ENCODE measurements around the gene CLDN6. TPM values are rescaled to one million over a fixed set of nuclear protein-coding genes. Genes with fewer than 3 reads are reported as not detected.

The CLDN6 gene
- total RNA-seq = not detected in 2 replicates

GRCh38 chr16:3017794-3018506, at the start of gene CLDN6:
CLDN6 (minus strand) TSS chr16:3018183; CDS start chr16:3016021, 2,162 bp downstream.

DNA sequence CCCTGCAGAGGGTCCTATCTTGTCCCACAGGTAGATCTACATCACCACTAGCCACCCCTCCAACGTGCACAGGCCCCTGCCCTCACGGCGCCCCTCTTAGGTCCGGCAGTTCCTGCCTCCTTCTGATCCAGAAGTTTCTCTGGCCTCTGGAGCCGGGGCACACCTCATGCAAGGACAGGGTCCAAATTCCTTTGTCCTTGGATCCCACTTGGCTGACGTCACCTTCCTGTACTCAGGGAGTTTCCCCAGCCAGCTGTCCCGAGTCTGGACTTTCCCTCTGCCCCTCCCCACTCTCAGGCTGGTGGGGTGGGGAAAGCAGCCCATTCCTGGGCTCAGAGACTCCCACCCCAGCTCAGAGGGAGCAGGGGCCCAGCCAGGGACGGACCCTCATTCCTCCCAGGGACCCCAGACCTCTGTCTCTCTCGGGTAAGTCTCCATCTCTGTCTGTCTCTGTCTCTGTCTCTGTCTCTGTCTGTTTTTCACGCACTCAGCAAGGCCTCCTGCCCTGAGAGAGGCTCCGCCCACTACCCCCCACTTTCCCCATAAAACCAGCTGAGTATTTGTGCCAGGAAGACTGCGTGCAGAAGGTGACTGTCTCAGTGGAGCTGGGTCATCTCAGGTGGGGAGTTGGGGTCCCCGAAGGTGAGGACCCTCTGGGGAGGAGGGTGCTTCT, 47.2 kb upstream of the CLDN6 start, which contains the start of gene IL32:
Gene IL32, plus strand, starts transcription at position 572 of the 673 bp plus-strand sequence. CDS start 172 bp downstream, outside the sequence.

DNA sequence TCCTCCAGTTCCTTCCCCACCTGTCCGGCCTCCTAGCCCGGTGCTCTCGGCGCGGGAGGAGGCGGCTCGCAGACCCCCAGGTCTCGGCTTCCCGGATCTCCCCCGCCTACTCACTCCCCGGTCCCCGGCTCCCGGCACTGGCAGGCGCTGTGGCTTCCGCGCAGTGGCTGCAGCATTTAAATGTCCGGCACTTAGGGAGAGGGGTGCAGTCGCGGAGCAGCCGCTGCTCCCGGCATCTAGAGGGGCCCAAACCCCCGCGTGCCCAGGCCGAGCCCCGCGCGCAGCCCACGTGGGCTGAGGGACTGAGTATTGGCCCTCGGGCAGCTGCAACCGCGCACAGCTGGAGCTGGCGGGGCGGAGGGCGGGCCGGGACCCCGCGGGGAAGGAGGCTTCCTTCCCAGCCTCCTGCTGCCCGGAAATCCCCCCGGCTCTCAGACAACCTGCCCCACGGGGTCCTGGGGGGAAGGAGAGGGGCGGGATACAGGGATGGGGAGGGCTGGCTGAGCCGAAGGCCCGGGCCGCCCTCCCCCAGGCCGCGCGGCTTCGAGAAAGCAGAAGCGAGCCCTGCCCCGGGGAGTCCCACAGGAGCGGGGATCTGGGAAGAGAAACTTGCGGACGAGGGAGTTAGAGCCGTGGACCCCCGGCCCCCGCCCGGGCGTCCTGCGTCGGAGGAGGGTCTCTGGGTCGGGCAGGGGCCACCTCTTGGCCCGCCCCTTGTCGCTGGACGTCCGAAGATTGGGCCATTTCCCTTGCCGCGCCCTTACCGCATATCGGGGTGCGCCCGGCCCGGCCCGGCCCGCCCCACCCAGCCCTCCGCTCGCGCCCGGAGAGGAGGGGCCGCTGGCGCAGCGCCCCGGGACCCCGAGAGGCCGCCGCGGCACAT, 28.0 kb upstream of the CLDN6 start, which contains the start of gene MMP25:
Gene MMP25, plus strand, starts transcription at position 804 of the 883 bp plus-strand sequence. CDS start 357 bp downstream, outside the sequence.

DNA sequence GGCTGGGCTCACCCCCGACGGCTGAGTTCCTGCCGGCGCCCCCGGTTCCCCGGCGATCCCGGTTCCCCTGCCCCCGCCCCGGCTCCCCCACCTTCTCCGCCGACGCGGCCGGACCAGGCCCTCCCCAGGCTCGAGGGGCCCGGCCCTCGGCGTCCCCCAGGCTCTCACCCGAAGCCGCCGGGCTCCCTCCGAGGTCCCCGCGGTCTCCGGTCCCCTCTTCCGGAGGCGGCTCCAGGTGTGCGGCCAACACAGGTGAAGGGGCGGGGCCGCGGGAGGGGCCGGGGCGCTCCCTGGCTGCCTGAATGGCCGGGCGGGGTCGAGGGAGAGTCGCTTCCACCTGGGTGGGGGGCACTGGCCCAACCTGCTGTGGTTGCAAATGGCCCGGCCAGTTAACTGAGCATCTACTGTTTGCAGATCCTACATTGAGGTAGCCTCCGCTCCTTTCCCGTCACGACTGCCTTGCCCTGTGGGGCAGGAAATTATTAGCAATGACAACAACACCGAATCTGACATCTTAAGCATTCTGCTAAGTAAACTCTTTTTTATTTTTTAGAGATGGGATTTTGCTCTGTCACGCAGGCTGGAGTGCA, 18.8 kb upstream of the CLDN6 start, which contains the start of gene BICDL2:
Gene BICDL2, minus strand, starts transcription at position 219 of the 590 bp plus-strand sequence. CDS start 1,448 bp downstream, outside the sequence.

DNA sequence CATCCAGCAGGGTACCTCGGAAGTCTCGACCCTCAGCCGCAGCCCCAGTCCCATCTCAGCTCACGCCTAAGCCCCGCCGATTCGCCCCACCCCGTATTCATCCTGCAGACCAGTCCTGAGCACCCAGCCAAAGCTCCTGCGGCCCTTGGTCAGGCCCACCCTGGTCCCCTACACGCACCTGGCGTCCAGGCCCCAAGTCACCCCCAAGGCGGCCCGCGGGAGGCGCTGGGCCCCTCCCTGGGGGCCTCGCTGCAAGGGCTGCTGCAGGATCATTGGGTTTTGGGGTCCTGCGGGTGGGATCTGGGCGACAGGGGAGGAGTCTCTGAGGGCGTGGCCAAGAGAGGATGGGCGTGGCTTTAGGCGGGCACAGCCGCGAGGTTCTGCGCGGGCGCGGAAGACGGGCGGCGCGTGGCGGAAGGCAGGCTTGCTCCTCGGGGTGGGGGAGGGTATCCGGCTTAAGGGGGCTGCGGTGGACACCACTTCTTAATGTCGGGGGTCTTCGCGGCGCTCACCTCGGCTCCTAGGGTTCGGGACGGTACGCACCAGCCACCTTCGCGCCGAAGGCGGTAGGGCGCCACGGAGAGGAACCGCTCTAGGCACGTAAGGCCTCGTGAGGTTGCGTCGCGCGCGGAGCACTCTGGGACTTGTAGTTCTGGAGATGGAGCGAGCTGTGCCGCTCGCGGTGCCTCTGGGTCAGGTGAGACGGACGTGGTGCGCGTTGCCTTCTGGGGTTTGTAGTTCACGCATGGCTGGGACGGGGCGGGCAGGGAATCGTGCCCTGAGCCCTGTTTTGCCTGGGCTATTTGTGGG, 5.9 kb upstream of the CLDN6 start, which contains the start of the genes HCFC1R1 and THOC6:
Gene HCFC1R1, minus strand, starts transcription at position 274 of the 810 bp plus-strand sequence. Its CDS starts 1 bp downstream, at position 273.
Gene THOC6, plus strand, starts transcription at position 367 of the 810 bp plus-strand sequence. Its CDS starts 292 bp downstream, at position 659.

GRCh38 chr16:3020247-3020603, 2.2 kb upstream of the CLDN6 start, which contains the start of gene TNFRSF12A:
TNFRSF12A (plus strand) TSS chr16:3020368; CDS start chr16:3020398, 30 bp downstream.

DNA sequence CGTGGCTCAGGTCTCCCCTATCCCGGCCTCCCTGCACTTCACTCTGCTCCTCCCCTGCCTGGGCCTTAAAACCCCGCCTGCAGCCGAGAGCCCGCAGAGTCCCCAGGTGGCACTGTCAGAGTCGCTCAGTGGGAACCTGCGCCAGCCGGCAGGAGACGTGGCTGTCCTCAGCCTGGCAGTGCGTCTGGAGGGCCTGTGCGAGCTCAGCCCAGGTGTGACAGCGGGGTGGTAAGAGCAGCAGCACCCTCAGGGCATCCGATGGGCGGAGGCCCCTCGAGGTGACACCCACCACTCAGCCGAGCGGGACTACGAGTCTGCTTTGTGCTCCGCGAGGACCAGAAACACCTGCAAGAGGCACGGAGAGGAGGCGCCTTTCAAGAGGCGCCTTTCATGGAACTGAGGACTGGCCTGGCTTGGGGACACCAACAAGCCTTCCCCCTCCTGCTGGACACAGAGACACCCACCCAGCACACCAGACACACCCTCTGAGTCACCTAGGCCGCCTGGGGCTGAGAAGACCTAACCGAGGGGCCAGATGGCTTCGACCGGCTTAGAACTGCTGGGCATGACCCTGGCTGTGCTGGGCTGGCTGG, 5.1 kb downstream of the CLDN6 start, which contains the start of gene CLDN9:
Gene CLDN9, plus strand, starts transcription at position 96 of the 593 bp plus-strand sequence. Its CDS starts 440 bp downstream, at position 536.

DNA sequence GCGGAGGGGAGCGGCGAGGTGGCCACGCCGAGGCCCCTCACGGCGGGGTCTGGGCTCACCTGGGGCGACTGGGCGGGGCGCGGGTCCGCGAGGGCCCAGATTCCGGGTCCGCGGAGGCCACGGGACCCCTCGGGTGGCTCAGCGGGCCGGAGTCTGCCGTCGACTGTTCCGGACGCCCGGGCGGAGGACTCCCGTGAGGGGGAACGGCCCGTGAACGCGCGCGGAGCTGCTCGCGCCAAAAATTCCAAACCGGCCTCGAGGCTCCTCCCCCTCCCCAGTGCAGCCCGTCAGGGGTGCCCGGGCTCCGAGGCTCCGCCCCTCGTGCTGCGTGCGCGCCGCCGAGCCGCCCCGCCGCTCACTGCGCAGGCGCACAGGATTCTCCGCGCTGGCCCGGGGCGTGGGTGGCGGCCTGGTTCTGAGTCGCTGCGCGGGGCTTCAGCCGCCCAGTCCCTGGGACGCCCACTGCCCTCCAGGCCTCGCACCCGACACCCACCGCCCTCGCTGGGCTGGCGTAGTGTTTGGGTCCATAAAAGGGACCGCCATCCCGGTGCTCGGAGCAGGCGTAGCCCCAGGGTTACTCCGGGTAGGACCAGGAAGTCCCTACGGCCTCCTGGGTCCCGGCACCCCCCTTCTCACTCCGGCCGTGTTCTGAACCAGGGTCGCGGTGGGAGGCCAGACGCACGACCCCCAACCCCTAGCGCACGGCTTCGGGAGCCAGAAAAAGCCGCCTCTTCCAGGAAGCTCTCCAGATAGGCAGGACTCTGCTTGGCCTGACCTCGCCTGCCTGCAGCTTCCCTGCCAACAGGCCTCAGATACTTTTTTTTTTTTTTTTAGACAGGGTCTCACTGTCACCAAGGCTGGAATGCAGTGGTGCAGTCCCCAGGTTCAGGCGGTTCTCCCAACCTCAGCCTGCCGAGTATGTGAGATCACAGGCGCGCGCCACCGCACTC, 37.5 kb downstream of the CLDN6 start, which contains the start of gene PKMYT1:
Gene PKMYT1, minus strand, starts transcription at position 220 of the 950 bp plus-strand sequence. CDS start 789 bp downstream, outside the sequence.

GRCh38 chr16:2968738-2969544, 49.0 kb downstream of the CLDN6 start, which contains the start of gene PAQR4:
PAQR4 (plus strand) TSS chr16:2969348; CDS start chr16:2969675, 327 bp downstream.

Small RNA genes lying within 50 kb of the gene (small RNA-seq; reads per million reads assigned to genes)
- not detected for gene LINC00514

Other genes starting within 250 kb of the CLDN6 start
- 163 and 314 TPM in 2 replicates for gene ELOB, start 240.9 kb downstream of the CLDN6 start, total RNA-seq
- not detected in 2 replicates for gene PRSS33, start 230.6 kb downstream of the CLDN6 start, total RNA-seq
- gene PRSS41, start 219.7 kb downstream of the CLDN6 start, total RNA-seq = not detected in 2 replicates
- 0.22 TPM in 1 of 2 replicates, not detected in the other for gene PRSS21, start 200.9 kb downstream of the CLDN6 start, total RNA-seq
- 3.7 and 6.7 TPM in 2 replicates for gene ZG16B, start 187.9 kb downstream of the CLDN6 start, total RNA-seq
- not detected in 2 replicates for gene PRSS22, start 160.0 kb downstream of the CLDN6 start, total RNA-seq
- 37.6 and 46.6 TPM in 2 replicates for gene FLYWCH2, start 135.0 kb downstream of the CLDN6 start, total RNA-seq
- 43.4 and 51.8 TPM in 2 replicates for gene FLYWCH1, start 106.3 kb downstream of the CLDN6 start, total RNA-seq
- gene KREMEN2, start 53.9 kb downstream of the CLDN6 start, total RNA-seq = not detected in 2 replicates
- gene PAQR4, start 48.8 kb downstream of the CLDN6 start, total RNA-seq = 3.5 and 4.8 TPM in 2 replicates
- gene PKMYT1, start 37.7 kb downstream of the CLDN6 start, total RNA-seq = 4.8 and 6.4 TPM in 2 replicates
- not detected in 2 replicates for gene CLDN9, start 5.3 kb downstream of the CLDN6 start, total RNA-seq
- 114 and 131 TPM in 2 replicates for gene TNFRSF12A, start 2.2 kb upstream of the CLDN6 start, total RNA-seq
- 12.8 and 18.4 TPM in 2 replicates for gene HCFC1R1, start 5.8 kb upstream of the CLDN6 start, total RNA-seq
- gene THOC6, start 5.9 kb upstream of the CLDN6 start, total RNA-seq = 18.8 and 20.3 TPM in 2 replicates
- gene BICDL2, start 18.8 kb upstream of the CLDN6 start, total RNA-seq = 0.11 TPM in 1 of 2 replicates, not detected in the other
- gene MMP25, start 28.4 kb upstream of the CLDN6 start, total RNA-seq = not detected in 2 replicates
- gene IL32, start 47.5 kb upstream of the CLDN6 start, total RNA-seq = 1.3 and 5.6 TPM in 2 replicates
- not detected in 2 replicates for gene ZSCAN10, start 81.1 kb upstream of the CLDN6 start, total RNA-seq
- 9.7 and 11.8 TPM in 2 replicates for gene ZNF205, start 94.4 kb upstream of the CLDN6 start, total RNA-seq
- gene ZNF213, start 116.8 kb upstream of the CLDN6 start, total RNA-seq = 4.2 and 4.8 TPM in 2 replicates
- not detected in 2 replicates for gene OR1F1, start 170.0 kb upstream of the CLDN6 start, total RNA-seq
- 9.3 and 9.8 TPM in 2 replicates for gene ZNF200, start 217.0 kb upstream of the CLDN6 start, total RNA-seq
- gene MEFV, start 238.4 kb upstream of the CLDN6 start, total RNA-seq = 0.11 and 0.13 TPM in 2 replicates

Measured in articular chondrocyte of knee joint (primary cell).